BE2C (cell line): ENCODE results near the gene ECHDC1.

Experiments
- DNase-seq: peaks from one replicate; pipeline ENCODE4 v3.0.0-alpha.2; 2020
- H3K27me3 ChIP-seq: fragments of 250-450 bp; sonication (Bioruptor Pico); 2 replicates; pipeline ENCODE4 v1.5.1; 2020; ENCODE audit warnings: mild to moderate bottlenecking
- H3K36me3 ChIP-seq: fragments of 250-450 bp; sonication (Bioruptor Pico); 2 replicates; pipeline ENCODE4 v1.5.1; 2020; ENCODE audit warnings: mild to moderate bottlenecking
- H3K4me1 ChIP-seq: fragments of 250-450 bp; sonication (Bioruptor Pico); 2 replicates; pipeline ENCODE4 v1.5.1; 2020
- H3K4me3 ChIP-seq: 2 replicates; pipeline ENCODE4 v1.5.1; 2011; ENCODE audit warnings: low read depth, low read length
- H3K9me3 ChIP-seq: fragments of 250-450 bp; sonication (Bioruptor Pico); 2 replicates; pipeline ENCODE4 v1.5.1; 2020
- TF ChIP-seq, protein P1 (sequence below): IDR thresholded peaks from 2 replicates; pipeline ENCODE4 v1.5.1; 2012; ENCODE audit warnings: mild to moderate bottlenecking, low read depth, low read length

ECHDC1 gene

GRCh38 chr6:127383988-127384387, 40.6 kb upstream of the ECHDC1 start:
- H3K4me3 ChIP-seq, result no peak overlapping the region
- H3K36me3 ChIP-seq, result no peaks in the 10 kb centered on the region
- DNase-seq, result no peak
- no peaks in the 10 kb centered on the region for H3K27me3 ChIP-seq
- no peaks in the 10 kb centered on the region for H3K4me1 ChIP-seq
- H3K9me3 ChIP-seq, result no peaks in the 10 kb centered on the region
- TF ChIP-seq, protein P1, sequence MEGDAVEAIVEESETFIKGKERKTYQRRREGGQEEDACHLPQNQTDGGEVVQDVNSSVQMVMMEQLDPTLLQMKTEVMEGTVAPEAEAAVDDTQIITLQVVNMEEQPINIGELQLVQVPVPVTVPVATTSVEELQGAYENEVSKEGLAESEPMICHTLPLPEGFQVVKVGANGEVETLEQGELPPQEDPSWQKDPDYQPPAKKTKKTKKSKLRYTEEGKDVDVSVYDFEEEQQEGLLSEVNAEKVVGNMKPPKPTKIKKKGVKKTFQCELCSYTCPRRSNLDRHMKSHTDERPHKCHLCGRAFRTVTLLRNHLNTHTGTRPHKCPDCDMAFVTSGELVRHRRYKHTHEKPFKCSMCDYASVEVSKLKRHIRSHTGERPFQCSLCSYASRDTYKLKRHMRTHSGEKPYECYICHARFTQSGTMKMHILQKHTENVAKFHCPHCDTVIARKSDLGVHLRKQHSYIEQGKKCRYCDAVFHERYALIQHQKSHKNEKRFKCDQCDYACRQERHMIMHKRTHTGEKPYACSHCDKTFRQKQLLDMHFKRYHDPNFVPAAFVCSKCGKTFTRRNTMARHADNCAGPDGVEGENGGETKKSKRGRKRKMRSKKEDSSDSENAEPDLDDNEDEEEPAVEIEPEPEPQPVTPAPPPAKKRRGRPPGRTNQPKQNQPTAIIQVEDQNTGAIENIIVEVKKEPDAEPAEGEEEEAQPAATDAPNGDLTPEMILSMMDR, result no peak

GRCh38 chr6:127382413-127382812, 39.0 kb upstream of the ECHDC1 start:
- DNase-seq, result no peak
- Histone ChIP-seq H3K4me1 (no peaks in the 10 kb centered on the region), H3K4me3 (no peak overlapping the region), H3K27me3 (no peaks in the 10 kb centered on the region), H3K9me3 (no peaks in the 10 kb centered on the region), H3K36me3 (no peaks in the 10 kb centered on the region)
- TF ChIP-seq, protein P1, result no peak

DNA sequence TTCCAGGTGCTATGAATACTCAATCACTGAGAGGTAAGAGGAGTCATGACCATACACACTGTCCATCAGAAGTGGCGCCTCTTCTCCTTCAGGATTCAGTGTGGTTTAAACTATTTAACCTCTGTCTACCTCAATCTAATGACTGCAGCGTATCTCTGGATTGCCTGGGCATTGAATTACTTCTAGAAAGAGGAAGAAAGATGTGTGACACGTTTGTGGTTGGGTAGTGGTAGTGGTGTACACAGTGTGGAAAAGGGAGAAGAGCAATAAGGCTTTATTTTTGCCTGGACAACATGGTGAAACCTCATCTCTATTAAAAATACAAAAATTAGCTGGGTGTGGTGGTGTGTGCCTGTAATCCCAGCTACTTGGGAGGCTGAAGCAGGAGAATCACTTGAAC, 38.0 kb upstream of the ECHDC1 start:
- Histone ChIP-seq H3K4me1 (no peaks in the 10 kb centered on the region), H3K4me3 (no peak overlapping the region), H3K36me3 (no peaks in the 10 kb centered on the region), H3K9me3 (no peaks in the 10 kb centered on the region), H3K27me3 (no peaks in the 10 kb centered on the region)
- TF ChIP-seq, protein P1, result no peak
- DNase-seq, result no peak

- TF ChIP-seq, protein P1, result no peak
- H3K36me3 ChIP-seq, result no peaks in the 10 kb centered on the region
- DNase-seq, result no peak
- H3K4me3 ChIP-seq, result no peak overlapping the region
- no peaks in the 10 kb centered on the region for H3K27me3 ChIP-seq
- H3K4me1 ChIP-seq, result no peaks in the 10 kb centered on the region
- H3K9me3 ChIP-seq, result no peaks in the 10 kb centered on the region
Measured at GRCh38 chr6:127376685-127377084, 33.3 kb upstream of the ECHDC1 start.

DNA sequence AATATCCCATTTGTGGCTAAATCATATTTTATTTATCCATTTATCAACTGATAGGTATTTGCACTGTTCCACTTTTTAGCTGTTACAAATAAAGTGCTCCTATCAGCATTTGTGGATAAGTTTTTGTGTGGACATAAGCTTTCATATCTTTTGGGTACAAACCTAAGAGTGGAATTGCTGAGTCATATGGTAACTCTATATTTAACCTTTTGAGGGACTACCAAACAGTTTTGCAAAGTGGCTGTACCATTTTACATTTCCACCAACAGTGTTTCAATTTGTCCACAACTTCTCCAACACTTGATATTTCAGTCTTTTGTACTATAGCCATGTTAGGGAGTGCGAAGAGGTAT, 23.6 kb upstream of the ECHDC1 start:
- H3K9me3 ChIP-seq, result no peaks in the 10 kb centered on the region
- TF ChIP-seq, protein P1, result no peak
- no peaks in the 10 kb centered on the region for H3K36me3 ChIP-seq
- H3K4me1 ChIP-seq, result no peaks in the 10 kb centered on the region
- H3K4me3 ChIP-seq, result no peak overlapping the region
- H3K27me3 ChIP-seq, result no peaks in the 10 kb centered on the region
- DNase-seq, result no peak

- Histone ChIP-seq H3K36me3 (no peaks in the 10 kb centered on the region), H3K4me3 (no peak overlapping the region), H3K27me3 (no peaks in the 10 kb centered on the region), H3K9me3 (no peaks in the 10 kb centered on the region), H3K4me1 (no peaks in the 10 kb centered on the region)
- DNase-seq, result no peak
- TF ChIP-seq, protein P1, result no peak
Measured at GRCh38 chr6:127366282-127367022, 23.0 kb upstream of the ECHDC1 start.
